Mucosa of rectum (tissue), 2 donors: Measurements from ENCODE around the gene GPR75.
A peak's percentile ranks its signal among the peaks of the same experiment; 100 is the strongest.
"Not testable (repeated sequence)": the region's sequence is repeated elsewhere in the genome, so short reads cannot be mapped to it uniquely, and the experiment has no call there.

Source experiments
- H3K27ac ChIP-seq, 2 donors: one replicate each; pipeline ENCODE4 v1.7.0; 2013; ENCODE audit warnings: inconsistent platforms in 2 of 2, low read depth in 2 of 2, low read length in 2 of 2
- H3K27me3 ChIP-seq, 2 donors: one replicate each; pipeline ENCODE4 v1.7.0; 2013; ENCODE audit warnings: low read length in 2 of 2; ENCODE audit not compliant: control insufficient read depth in 2 of 2, insufficient read depth in 2 of 2
- H3K36me3 ChIP-seq, 2 donors: one replicate each; pipeline ENCODE4 v1.7.0; 2013; ENCODE audit warnings: low read length in 2 of 2; ENCODE audit not compliant: control insufficient read depth in 2 of 2, insufficient read depth in 2 of 2
- H3K4me1 ChIP-seq, 2 donors: one replicate each; pipeline ENCODE4 v1.7.0; 2013; ENCODE audit warnings: low read length in 2 of 2, mild to moderate bottlenecking in 1 of 2; ENCODE audit not compliant: control insufficient read depth in 2 of 2, insufficient read depth in 2 of 2
- H3K4me3 ChIP-seq, 2 donors: one replicate each; pipeline ENCODE4 v1.7.0; 2013; ENCODE audit warnings: low read length in 2 of 2
- H3K9ac ChIP-seq, 2 donors: one replicate each; pipeline ENCODE4 v1.7.0; 2013; ENCODE audit warnings: low read length in 2 of 2, low read depth in 1 of 2, mild to moderate bottlenecking in 1 of 2
- H3K9me3 ChIP-seq, 2 donors: one replicate each; pipeline ENCODE4 v1.7.0; 2013; ENCODE audit warnings: low read length in 2 of 2; ENCODE audit not compliant: control insufficient read depth in 2 of 2
- donor health status: healthy.
- donor health status: Normal muscosa, but diverticular disease.

The GPR75 gene

GRCh38 chr2:53829273-53829979 is 30.3 kb downstream of the GPR75 start:
- Histone ChIP-seq H3K27ac (no peak overlapping the region), H3K27me3 (no peaks in the 10 kb centered on the region), H3K36me3 (no peaks in the 10 kb centered on the region), H3K9ac (no peak overlapping the region), H3K9me3 (no peaks in the 10 kb centered on the region), H3K4me1 (no peaks in the 10 kb centered on the region), H3K4me3 (no peak overlapping the region)

- no peak overlapping the region for H3K27ac ChIP-seq
- no peaks in the 10 kb centered on the region for H3K9me3 ChIP-seq
Measured at GRCh38 chr2:53828331-53828730, 31.4 kb downstream of the GPR75 start.

DNA sequence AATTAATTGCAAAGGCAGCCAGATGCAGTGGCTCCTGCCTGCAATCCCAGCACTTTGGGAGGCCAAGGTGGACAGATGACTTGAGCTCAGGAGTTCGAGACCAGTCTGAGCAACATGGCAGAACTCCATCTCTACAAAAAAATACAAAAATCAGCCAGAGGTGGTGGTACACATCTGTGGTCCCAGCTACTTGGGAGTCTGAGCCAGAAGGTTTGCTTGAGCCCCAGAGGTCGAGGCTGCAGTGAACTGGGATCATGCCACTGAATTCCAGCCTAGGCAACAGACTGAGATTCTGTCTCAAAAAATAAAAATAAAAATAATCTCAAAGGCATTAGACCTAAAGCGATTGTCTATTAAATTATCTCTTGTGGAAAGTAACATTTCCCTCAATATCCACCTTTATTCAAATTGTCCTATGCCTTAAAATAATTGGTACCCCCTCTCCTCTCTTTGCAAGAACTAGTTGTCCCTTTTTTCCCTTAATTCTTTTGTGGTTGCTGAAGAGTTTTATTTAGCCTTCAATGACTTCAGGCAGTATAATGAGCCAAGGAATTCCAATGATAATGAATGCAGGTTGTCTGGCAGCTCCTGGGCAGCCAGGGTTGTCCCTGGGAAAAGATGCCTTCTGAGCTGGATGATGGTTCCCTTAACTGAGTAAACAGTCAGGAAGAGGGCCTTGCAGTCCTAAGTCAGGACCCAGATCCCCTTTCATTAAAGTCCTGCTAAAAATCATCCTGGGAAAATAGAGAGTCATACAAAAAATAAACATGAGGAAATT is 32.2 kb downstream of the GPR75 start:
- H3K9ac ChIP-seq: no peak overlapping the region
- H3K4me1 ChIP-seq: no peaks in the 10 kb centered on the region
- no peaks in the 10 kb centered on the region for H3K27me3 ChIP-seq
- H3K36me3 ChIP-seq: no peaks in the 10 kb centered on the region
- H3K27ac ChIP-seq: no peak overlapping the region
- H3K4me3 ChIP-seq: no peak overlapping the region
- no peaks in the 10 kb centered on the region for H3K9me3 ChIP-seq

More at GRCh38 chr2:53828331-53828730, 31.4 kb downstream of the GPR75 start:
- no peak overlapping the region for H3K9ac ChIP-seq
- H3K4me1 ChIP-seq: no peaks in the 10 kb centered on the region
- no peaks in the 10 kb centered on the region for H3K27me3 ChIP-seq
- no peaks in the 10 kb centered on the region for H3K36me3 ChIP-seq
- H3K4me3 ChIP-seq: no peak overlapping the region

- Histone ChIP-seq H3K4me3 (no peak overlapping the region), H3K4me1 (no peaks in the 10 kb centered on the region), H3K27ac (no peak overlapping the region), H3K9me3 (no peaks in the 10 kb centered on the region), H3K27me3 (no peaks in the 10 kb centered on the region), H3K9ac (no peak overlapping the region), H3K36me3 (no peaks in the 10 kb centered on the region)
Measured at GRCh38 chr2:53826587-53827397, 33.0 kb downstream of the GPR75 start.

DNA sequence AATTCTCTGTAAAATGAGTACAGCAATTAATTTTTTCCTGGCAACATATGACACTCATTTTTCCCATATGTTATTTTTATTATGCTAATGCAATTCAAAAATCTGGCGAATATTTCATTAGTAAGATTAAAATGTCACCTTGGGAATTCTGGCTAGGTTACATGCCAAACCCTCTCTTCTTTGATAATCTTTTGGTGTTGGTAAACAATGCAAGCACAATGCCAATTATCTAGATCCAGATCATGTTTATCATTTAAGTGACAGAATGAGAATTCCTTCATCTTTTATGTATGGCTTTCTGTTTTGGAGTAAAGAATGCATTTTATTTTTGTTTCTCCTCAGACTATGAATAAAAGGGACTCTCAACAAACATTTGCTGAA is 33.7 kb downstream of the GPR75 start:
- no peak overlapping the region for H3K9ac ChIP-seq
- H3K9me3 ChIP-seq: no peaks in the 10 kb centered on the region
- no peaks in the 10 kb centered on the region for H3K36me3 ChIP-seq
- no peak overlapping the region for H3K27ac ChIP-seq
- H3K27me3 ChIP-seq: no peaks in the 10 kb centered on the region
- H3K4me3 ChIP-seq: no peak overlapping the region
- no peaks in the 10 kb centered on the region for H3K4me1 ChIP-seq

DNA sequence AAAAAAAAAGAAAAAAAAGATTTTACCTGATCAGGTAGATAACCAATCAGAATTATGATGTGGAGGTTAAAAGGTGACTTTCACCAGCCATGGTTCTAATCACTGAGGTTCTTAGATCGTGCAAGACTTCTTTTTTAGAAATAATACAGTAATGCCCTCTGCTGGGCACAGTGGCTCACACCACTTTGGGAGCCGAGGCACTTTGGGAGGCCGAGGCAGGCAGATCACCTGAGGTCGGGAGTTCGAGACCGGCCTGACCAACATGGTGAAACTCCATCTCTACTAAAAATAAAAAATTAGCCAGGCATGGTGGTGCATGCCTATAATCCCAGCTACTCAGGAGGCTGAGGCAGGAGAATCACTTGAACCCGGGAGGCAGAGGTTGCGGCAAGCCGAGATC is 36.1 kb downstream of the GPR75 start:
- H3K36me3 ChIP-seq, H3K27ac ChIP-seq, H3K27me3 ChIP-seq, H3K4me3 ChIP-seq, H3K9me3 ChIP-seq, H3K9ac ChIP-seq: not testable (repeated sequence)
- H3K4me1 ChIP-seq: peaks cover 5 to 11% of the 10 kb centered on the region in 2 donors

DNA sequence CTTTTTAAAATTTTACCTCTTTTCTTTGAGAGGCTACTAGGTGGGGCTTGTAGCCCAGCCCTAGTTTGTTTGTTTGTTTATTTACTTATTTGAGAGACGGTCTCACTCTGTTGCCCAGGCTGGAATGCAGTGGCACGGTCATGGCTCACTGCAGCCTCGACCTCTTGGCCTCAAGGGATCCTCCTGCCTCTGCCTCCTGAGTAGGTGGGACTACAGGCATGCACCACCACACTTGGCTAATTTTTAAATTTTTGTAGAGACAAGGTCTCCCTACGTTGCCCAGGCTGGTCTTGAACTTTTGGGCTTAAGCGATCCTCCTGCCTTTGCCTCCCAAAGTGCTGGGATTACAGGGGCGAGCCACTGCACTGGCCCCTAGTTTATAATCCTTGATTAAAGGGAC is 38.0 kb downstream of the GPR75 start:
- Histone ChIP-seq H3K27me3 (no peaks in the 10 kb centered on the region), H3K4me3 (no peak overlapping the region), H3K9ac (no peak overlapping the region), H3K9me3 (no peaks in the 10 kb centered on the region), H3K27ac (no peak overlapping the region), H3K4me1 (peaks cover 5 to 11% of the 10 kb centered on the region in 2 donors), H3K36me3 (peaks cover 8 to 14% of the 10 kb centered on the region in 2 donors)

- H3K4me3 ChIP-seq: no peak overlapping the region
- no peaks in the 10 kb centered on the region for H3K27me3 ChIP-seq
- H3K9me3 ChIP-seq: no peaks in the 10 kb centered on the region
- H3K9ac ChIP-seq: no peak overlapping the region
- peaks cover 16 to 18% of the 10 kb centered on the region in 2 donors for H3K36me3 ChIP-seq
- H3K4me1 ChIP-seq: peaks cover 5 to 11% of the 10 kb centered on the region in 2 donors
- H3K27ac ChIP-seq: no peak overlapping the region
Measured at GRCh38 chr2:53820711-53821110, 39.1 kb downstream of the GPR75 start.

DNA sequence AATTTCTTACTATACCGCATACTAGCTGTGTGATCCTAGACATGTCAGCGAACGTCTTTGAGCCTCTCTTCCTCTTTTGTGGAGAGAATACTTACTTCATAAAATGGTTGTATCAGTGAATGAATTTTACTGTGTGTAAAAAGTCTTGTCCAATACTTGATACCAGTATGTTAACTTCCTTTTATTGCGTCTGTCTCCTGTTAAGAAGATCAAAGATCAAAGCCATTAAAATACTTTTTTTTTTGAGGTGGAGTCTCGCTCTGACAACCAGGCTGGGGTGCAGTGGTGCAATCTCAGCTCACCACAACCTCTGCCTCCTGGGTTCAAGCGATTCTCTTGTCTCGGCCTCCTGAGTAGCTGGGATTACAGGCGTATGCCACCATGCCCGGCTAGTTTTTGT is 39.7 kb downstream of the GPR75 start:
- Histone ChIP-seq H3K4me3 (peak overlapping the region in 1 of 2 donors; percentile 61), H3K36me3 (peaks cover 22 to 24% of the 10 kb centered on the region in 2 donors), H3K4me1 (peaks cover 5 to 11% of the 10 kb centered on the region in 2 donors), H3K9ac (no peak overlapping the region), H3K27me3 (no peaks in the 10 kb centered on the region), H3K27ac (peak overlapping the region in 1 of 2 donors; percentile 52), H3K9me3 (no peaks in the 10 kb centered on the region)

- H3K27ac ChIP-seq: peak overlapping the region in 1 of 2 donors; percentile 52
- H3K4me3 ChIP-seq: peak overlapping the region in 1 of 2 donors; percentile 61
- peaks cover 22 to 25% of the 10 kb centered on the region in 2 donors for H3K36me3 ChIP-seq
- no peaks in the 10 kb centered on the region for H3K27me3 ChIP-seq
- H3K9me3 ChIP-seq: no peaks in the 10 kb centered on the region
- H3K4me1 ChIP-seq: peaks cover 5 to 11% of the 10 kb centered on the region in 2 donors
- H3K9ac ChIP-seq: no peak overlapping the region
Measured at GRCh38 chr2:53819634-53820033, 40.1 kb downstream of the GPR75 start.
